OCI-LY1 (cell line): ENCODE measurements around the gene CDH22.

ENCODE experiments used
- H2AFZ ChIP-seq: fragments of 200-600 bp; sonication (generic), shearing (Covaris generic); 2 replicates; pipeline ENCODE4 v1.6.0; 2014; ENCODE audit warnings: antibody characterized with exemption, mild to moderate bottlenecking, low read length
- H3F3A ChIP-seq: fragments of 200-600 bp; sonication (generic), shearing (Covaris generic); 2 replicates; pipeline ENCODE4 v1.6.0; 2014; ENCODE audit warnings: mild to moderate bottlenecking, antibody characterized with exemption, low read length, moderate library complexity; ENCODE audit not compliant: insufficient read depth
- H3K27ac ChIP-seq: fragments of 200-600 bp; sonication (generic); 2 replicates; pipeline ENCODE4 v1.5.1; 2014; ENCODE audit warnings: low read length, mixed run types, mild to moderate bottlenecking, low read depth; ENCODE audit not compliant: poor library complexity, severe bottlenecking
- H3K27me3 ChIP-seq: fragments of 200-600 bp; sonication (generic); 2 replicates; pipeline ENCODE4 v1.6.0; 2014; ENCODE audit warnings: antibody characterized with exemption, mild to moderate bottlenecking, low read length, moderate library complexity; ENCODE audit not compliant: insufficient read depth
- H3K36me3 ChIP-seq: fragments of 200-600 bp; sonication (generic); 2 replicates; pipeline ENCODE4 v1.6.1; 2014; ENCODE audit warnings: mild to moderate bottlenecking, antibody characterized with exemption, low read length, moderate library complexity, mixed read lengths; ENCODE audit not compliant: insufficient read depth
- H3K4me1 ChIP-seq: fragments of 200-600 bp; sonication (generic); 2 replicates; pipeline ENCODE4 v1.5.1; 2014; ENCODE audit warnings: mild to moderate bottlenecking, low read length, moderate library complexity; ENCODE audit not compliant: insufficient read depth, severe bottlenecking
- H3K4me2 ChIP-seq: fragments of 200-600 bp; sonication (generic), shearing (Covaris generic); 2 replicates; pipeline ENCODE4 v1.6.1; 2014; ENCODE audit warnings: low read length
- H3K4me3 ChIP-seq: fragments of 200-600 bp; sonication (generic); 2 replicates; pipeline ENCODE4 v1.5.1; 2014; ENCODE audit warnings: low read length, low read depth, mild to moderate bottlenecking, mixed read lengths; ENCODE audit not compliant: poor library complexity, severe bottlenecking
- H3K79me2 ChIP-seq: fragments of 200-600 bp; shearing (Covaris generic); 2 replicates; pipeline ENCODE4 v1.6.1; 2016; ENCODE audit warnings: mixed run types, low read length, mixed read lengths; ENCODE audit not compliant: insufficient read depth
- H3K9ac ChIP-seq: fragments of 200-600 bp; sonication (generic), shearing (Covaris generic); 2 replicates; pipeline ENCODE4 v1.6.1; 2014; ENCODE audit warnings: mild to moderate bottlenecking, low read length, mixed read lengths
- H3K9me2 ChIP-seq: fragments of 200-600 bp; sonication (generic), shearing (Covaris generic); 2 replicates; pipeline ENCODE4 v1.6.1; 2014; ENCODE audit warnings: low read depth, mild to moderate bottlenecking, low read length, mixed read lengths
- H3K9me3 ChIP-seq: fragments of 200-600 bp; shearing (Covaris generic); 2 replicates; pipeline ENCODE4 v1.6.1; 2014; ENCODE audit warnings: low read length, mixed read lengths
- H4K20me1 ChIP-seq: fragments of 200-600 bp; sonication (generic), shearing (Covaris generic); 2 replicates; pipeline ENCODE4 v1.6.0; 2016; ENCODE audit warnings: mild to moderate bottlenecking, low read length; ENCODE audit not compliant: insufficient read depth
- EZH2 ChIP-seq: fragments of 200-600 bp; sonication (generic), shearing (Covaris generic); IDR thresholded peaks from 2 replicates; pipeline ENCODE4 v1.8.0; 2017; ENCODE audit warnings: borderline replicate concordance, mixed run types, mild to moderate bottlenecking, antibody characterized with exemption, low read length, moderate library complexity, mixed read lengths
- TF ChIP-seq, protein P1 (sequence below): fragments of 200-600 bp; sonication (generic), shearing (Covaris generic); IDR thresholded peaks from 2 replicates; pipeline ENCODE4 v1.5.1; 2017; ENCODE audit warnings: mild to moderate bottlenecking, antibody characterized with exemption, low read length, moderate library complexity, mixed read lengths

The CDH22 gene

DNA sequence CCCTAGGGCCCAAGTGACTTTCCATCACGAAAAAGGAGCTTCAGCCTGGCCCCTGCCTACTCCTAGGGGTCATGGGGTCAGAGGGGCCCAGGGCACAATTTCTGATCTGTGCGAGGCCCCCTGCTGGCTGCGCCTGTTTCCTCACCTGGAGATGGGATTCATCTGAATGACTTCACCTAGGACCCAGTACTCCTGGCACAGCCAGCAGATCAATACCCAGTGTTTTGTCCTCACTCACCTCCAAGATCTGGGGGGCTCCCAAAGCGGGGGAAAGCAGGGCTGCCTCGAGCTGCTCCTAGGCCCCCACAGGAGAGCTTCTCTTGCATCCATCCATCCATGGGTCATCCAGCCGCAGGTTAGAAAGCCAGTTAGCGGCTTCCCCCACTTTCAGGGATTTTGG lies 156.4 kb downstream of the CDH22 start:
- Histone ChIP-seq H3K79me2 (no peaks in the 10 kb centered on the region), H3K4me3 (no peak overlapping the region), H3K27ac (no peak overlapping the region), H3K9ac (no peak overlapping the region), H3F3A (no peaks in the 10 kb centered on the region), H3K27me3 (no peaks in the 10 kb centered on the region), H3K4me1 (no peaks in the 10 kb centered on the region), H2AFZ (no peak overlapping the region), H4K20me1 (no peaks in the 10 kb centered on the region), H3K4me2 (no peak overlapping the region), H3K36me3 (no peaks in the 10 kb centered on the region), H3K9me2 (no peaks in the 10 kb centered on the region), H3K9me3 (no peaks in the 10 kb centered on the region)
- no peak for TF ChIP-seq EZH2
- TF ChIP-seq, protein P1, sequence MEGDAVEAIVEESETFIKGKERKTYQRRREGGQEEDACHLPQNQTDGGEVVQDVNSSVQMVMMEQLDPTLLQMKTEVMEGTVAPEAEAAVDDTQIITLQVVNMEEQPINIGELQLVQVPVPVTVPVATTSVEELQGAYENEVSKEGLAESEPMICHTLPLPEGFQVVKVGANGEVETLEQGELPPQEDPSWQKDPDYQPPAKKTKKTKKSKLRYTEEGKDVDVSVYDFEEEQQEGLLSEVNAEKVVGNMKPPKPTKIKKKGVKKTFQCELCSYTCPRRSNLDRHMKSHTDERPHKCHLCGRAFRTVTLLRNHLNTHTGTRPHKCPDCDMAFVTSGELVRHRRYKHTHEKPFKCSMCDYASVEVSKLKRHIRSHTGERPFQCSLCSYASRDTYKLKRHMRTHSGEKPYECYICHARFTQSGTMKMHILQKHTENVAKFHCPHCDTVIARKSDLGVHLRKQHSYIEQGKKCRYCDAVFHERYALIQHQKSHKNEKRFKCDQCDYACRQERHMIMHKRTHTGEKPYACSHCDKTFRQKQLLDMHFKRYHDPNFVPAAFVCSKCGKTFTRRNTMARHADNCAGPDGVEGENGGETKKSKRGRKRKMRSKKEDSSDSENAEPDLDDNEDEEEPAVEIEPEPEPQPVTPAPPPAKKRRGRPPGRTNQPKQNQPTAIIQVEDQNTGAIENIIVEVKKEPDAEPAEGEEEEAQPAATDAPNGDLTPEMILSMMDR = peak; percentile 65

- no peak overlapping the region for H2AFZ ChIP-seq
- no peak overlapping the region for H3K4me2 ChIP-seq
- H4K20me1 ChIP-seq = no peaks in the 10 kb centered on the region
- TF ChIP-seq EZH2 = no peak
- H3K9me2 ChIP-seq = no peaks in the 10 kb centered on the region
- H3K36me3 ChIP-seq = no peaks in the 10 kb centered on the region
- H3K9me3 ChIP-seq = no peaks in the 10 kb centered on the region
- no peak overlapping the region for H3K9ac ChIP-seq
- H3K79me2 ChIP-seq = no peaks in the 10 kb centered on the region
- no peaks in the 10 kb centered on the region for H3K27me3 ChIP-seq
- H3K27ac ChIP-seq = no peak overlapping the region
- H3K4me1 ChIP-seq = no peaks in the 10 kb centered on the region
- no peak overlapping the region for H3K4me3 ChIP-seq
- H3F3A ChIP-seq = no peaks in the 10 kb centered on the region
Measured at GRCh38 chr20:46150943-46151342, 157.4 kb downstream of the CDH22 start.

DNA sequence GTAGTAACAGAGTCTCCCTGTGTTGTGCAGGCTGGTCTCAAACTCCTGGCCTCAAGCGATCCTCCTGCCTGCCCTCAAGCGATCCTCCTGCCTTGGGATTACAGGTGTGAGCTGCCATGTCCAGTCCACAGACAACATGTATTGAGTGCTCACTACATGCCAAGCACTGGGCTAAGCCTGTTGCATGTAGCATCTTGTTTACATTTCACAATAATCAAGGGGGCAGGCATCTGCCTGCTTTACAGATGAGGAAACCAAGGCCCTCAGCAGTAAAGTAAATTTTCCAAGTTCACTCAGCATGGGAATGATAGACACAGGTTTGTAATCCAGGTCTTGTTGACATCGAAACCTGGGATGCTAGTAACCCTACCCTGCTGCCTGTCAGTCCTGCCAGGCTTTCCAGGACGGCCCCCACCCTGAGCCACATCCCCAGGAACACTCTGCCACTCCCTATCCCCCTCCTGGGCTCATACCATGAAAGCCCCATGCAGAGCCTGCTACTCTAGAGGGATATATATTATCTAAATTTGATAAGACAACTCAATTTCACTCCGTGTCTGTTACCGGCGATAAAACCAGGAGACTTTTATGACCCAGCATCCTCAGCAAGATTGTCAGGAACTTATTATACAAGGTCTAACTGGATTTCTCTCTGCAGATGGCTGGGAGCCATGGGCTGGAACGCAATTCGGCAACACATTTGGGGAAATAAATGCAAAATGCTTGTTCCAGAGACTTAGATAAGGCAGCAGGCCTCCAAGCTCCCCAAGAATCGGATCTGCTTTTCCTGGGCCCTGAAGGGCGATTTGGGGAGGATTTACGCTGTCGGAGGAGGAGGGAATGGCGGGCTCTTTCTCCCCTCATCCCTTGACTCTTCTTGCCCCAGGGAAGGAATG lies 159.7 kb downstream of the CDH22 start:
- Histone ChIP-seq H4K20me1 (no peaks in the 10 kb centered on the region), H3K9me3 (no peaks in the 10 kb centered on the region), H3K79me2 (no peaks in the 10 kb centered on the region), H3K9ac (no peak overlapping the region), H3K4me1 (no peaks in the 10 kb centered on the region), H3K4me3 (no peak overlapping the region), H2AFZ (no peak overlapping the region), H3K27me3 (no peaks in the 10 kb centered on the region), H3K36me3 (no peaks in the 10 kb centered on the region), H3F3A (no peaks in the 10 kb centered on the region), H3K27ac (no peak overlapping the region), H3K9me2 (no peaks in the 10 kb centered on the region), H3K4me2 (no peak overlapping the region)
- TF ChIP-seq EZH2 = no peak
- TF ChIP-seq, protein P1 = no peak
